ENCODE measurements around the gene SOX6. TPM values are rescaled to one million over a fixed set of nuclear protein-coding genes. Genes with fewer than 3 reads are reported as not detected.

Gene SOX6
- polyA plus RNA-seq, 3 donors, result not detected

GRCh38 chr11:16240687-16241086, 115.7 kb downstream of the SOX6 start:
- TF ChIP-seq, protein P1, sequence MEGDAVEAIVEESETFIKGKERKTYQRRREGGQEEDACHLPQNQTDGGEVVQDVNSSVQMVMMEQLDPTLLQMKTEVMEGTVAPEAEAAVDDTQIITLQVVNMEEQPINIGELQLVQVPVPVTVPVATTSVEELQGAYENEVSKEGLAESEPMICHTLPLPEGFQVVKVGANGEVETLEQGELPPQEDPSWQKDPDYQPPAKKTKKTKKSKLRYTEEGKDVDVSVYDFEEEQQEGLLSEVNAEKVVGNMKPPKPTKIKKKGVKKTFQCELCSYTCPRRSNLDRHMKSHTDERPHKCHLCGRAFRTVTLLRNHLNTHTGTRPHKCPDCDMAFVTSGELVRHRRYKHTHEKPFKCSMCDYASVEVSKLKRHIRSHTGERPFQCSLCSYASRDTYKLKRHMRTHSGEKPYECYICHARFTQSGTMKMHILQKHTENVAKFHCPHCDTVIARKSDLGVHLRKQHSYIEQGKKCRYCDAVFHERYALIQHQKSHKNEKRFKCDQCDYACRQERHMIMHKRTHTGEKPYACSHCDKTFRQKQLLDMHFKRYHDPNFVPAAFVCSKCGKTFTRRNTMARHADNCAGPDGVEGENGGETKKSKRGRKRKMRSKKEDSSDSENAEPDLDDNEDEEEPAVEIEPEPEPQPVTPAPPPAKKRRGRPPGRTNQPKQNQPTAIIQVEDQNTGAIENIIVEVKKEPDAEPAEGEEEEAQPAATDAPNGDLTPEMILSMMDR (IDR thresholded peaks at IDR 0.05), result no peak
- peaks cover 0 to 1% (median 0%) of the 10 kb centered on the region in 3 donors for H3K27me3 Mint-ChIP-seq (ENCODE audit: low read depth in 3 of 3)
- H3K36me3 Mint-ChIP-seq, result no peaks in the 10 kb centered on the region
- no peak overlapping the region for H3K4me2 ChIP-seq (replicated peaks; ENCODE audit: extremely low read depth, low read length, poor library complexity, severe bottlenecking)
- H3K9me3 Mint-ChIP-seq, result no peaks in the 10 kb centered on the region
- H3K36me3 ChIP-seq (replicated peaks in 1 of 2; ENCODE audit: control insufficient read depth in 1 of 2, insufficient read depth in 2 of 2, low read length in 2 of 2), result no peaks in the 10 kb centered on the region
- no peaks in the 10 kb centered on the region for H4K20me1 ChIP-seq (ENCODE audit: insufficient read depth, low read length)
- H3K9ac ChIP-seq (ENCODE audit: insufficient read depth, low read length, poor library complexity, severe bottlenecking), result no peak overlapping the region
- no peak for DNase-seq
- no peak overlapping the region for H3K4me3 ChIP-seq (replicated peaks in 1 of 3; ENCODE audit: low read depth in 2 of 3, low read length in 3 of 3)
- H3K4me3 Mint-ChIP-seq, result no peak overlapping the region
- no peaks in the 10 kb centered on the region for H3K4me1 Mint-ChIP-seq
- H3K4me1 ChIP-seq (ENCODE audit: control insufficient read depth in 1 of 2, insufficient read depth in 2 of 2, low read length in 2 of 2), result no peaks in the 10 kb centered on the region
- no peak overlapping the region for H3K27ac ChIP-seq (ENCODE audit: low read depth in 1 of 2, low read length in 2 of 2)
- no peaks in the 10 kb centered on the region for H3K79me2 ChIP-seq (ENCODE audit: insufficient read depth, low read length)
- intact Hi-C loops (cut with micrococcal nuclease), result no loop called here
- H3K27me3 ChIP-seq (ENCODE audit: control insufficient read depth in 2 of 2, insufficient read depth in 2 of 2, low read length in 2 of 2), result no peaks in the 10 kb centered on the region
- no peak overlapping the region for H2AFZ ChIP-seq (ENCODE audit: insufficient read depth, low read depth, low read length, poor library complexity, severe bottlenecking)
- WGBS (ENCODE audit: insufficient coverage), result no CpG with 5 or more reads among the region's 1 CpG
- no peak overlapping the region for H3K27ac Mint-ChIP-seq
- H3K9me3 ChIP-seq (replicated peaks in 1 of 2; ENCODE audit: control insufficient read depth in 1 of 2, insufficient read depth in 1 of 2, low read length in 2 of 2), result no peaks in the 10 kb centered on the region

DNA sequence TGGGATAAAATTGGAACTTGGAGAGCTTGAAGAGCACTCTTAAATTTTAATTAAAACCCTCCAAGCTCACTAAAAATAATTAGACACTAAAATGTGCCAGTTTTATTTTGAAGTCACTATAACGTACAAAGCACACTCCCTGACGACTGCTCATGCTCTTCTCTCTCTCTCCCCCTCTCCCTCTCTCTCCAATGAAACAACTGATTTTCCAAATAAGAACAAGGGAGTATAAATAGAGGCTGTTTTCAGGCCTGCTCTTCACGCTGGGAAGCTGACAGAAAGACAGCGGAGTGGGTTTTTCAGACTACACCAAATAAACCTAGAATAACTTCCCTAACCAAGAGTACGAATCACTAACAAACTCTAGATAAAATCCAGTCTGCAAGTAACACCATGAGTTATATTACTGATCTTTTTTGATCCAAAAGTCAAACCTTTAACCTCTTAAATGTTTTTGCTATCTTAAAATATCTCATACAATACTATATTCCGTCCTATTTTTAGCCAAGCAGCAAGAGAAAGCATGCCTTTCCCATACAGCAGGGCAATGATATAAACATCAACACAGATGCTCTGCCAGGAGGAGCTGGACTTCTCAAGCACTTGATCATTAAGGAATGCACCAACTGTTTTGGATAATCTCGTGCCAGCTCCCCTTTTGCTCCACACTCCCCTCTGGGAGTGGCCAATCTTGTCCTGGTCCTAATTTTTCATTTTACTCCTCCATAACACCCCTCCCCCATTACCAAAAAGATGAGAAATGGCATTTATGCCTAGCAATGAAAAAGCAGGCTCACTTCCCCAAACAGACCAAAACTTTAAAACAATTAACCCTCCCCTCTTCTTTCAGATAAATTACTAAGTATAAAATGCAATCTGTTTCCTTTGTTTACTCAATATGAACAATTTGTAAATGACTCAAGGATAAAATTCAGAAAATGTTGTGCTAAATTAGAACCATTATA, 116.9 kb downstream of the SOX6 start:
- H3K27me3 Mint-ChIP-seq (ENCODE audit: low read depth in 3 of 3), result peaks cover 0 to 1% (median 0%) of the 10 kb centered on the region in 3 donors
- H3K4me1 Mint-ChIP-seq, result no peaks in the 10 kb centered on the region
- no peak overlapping the region for H3K4me3 ChIP-seq (replicated peaks in 1 of 3; ENCODE audit: low read depth in 2 of 3, low read length in 3 of 3)
- TF ChIP-seq, protein P1 (IDR thresholded peaks at IDR 0.05), result no peak
- no peaks in the 10 kb centered on the region for H3K4me1 ChIP-seq (ENCODE audit: control insufficient read depth in 1 of 2, insufficient read depth in 2 of 2, low read length in 2 of 2)
- no peaks in the 10 kb centered on the region for H3K9me3 ChIP-seq (replicated peaks in 1 of 2; ENCODE audit: control insufficient read depth in 1 of 2, insufficient read depth in 1 of 2, low read length in 2 of 2)
- 50% methylated on average over 1 of the region's 7 CpGs for WGBS (ENCODE audit: insufficient coverage)
- no peaks in the 10 kb centered on the region for H3K36me3 Mint-ChIP-seq
- no peaks in the 10 kb centered on the region for H3K79me2 ChIP-seq (ENCODE audit: insufficient read depth, low read length)
- no peak overlapping the region for H3K9ac ChIP-seq (ENCODE audit: insufficient read depth, low read length, poor library complexity, severe bottlenecking)
- H3K4me2 ChIP-seq (replicated peaks; ENCODE audit: extremely low read depth, low read length, poor library complexity, severe bottlenecking), result no peak overlapping the region
- no peak for DNase-seq
- H2AFZ ChIP-seq (ENCODE audit: insufficient read depth, low read depth, low read length, poor library complexity, severe bottlenecking), result no peak overlapping the region
- no peak overlapping the region for H3K27ac ChIP-seq (ENCODE audit: low read depth in 1 of 2, low read length in 2 of 2)
- H3K4me3 Mint-ChIP-seq, result no peak overlapping the region
- no peaks in the 10 kb centered on the region for H3K9me3 Mint-ChIP-seq
- H4K20me1 ChIP-seq (ENCODE audit: insufficient read depth, low read length), result no peaks in the 10 kb centered on the region
- no peaks in the 10 kb centered on the region for H3K27me3 ChIP-seq (ENCODE audit: control insufficient read depth in 2 of 2, insufficient read depth in 2 of 2, low read length in 2 of 2)
- intact Hi-C loops (cut with micrococcal nuclease), result no loop called here
- no peaks in the 10 kb centered on the region for H3K36me3 ChIP-seq (replicated peaks in 1 of 2; ENCODE audit: control insufficient read depth in 1 of 2, insufficient read depth in 2 of 2, low read length in 2 of 2)
- H3K27ac Mint-ChIP-seq, result no peak overlapping the region
